ENCODE data around the gene SETD6.

- TF ChIP-seq EP300 (IDR thresholded peaks at IDR 0.05): no peak
- TF ChIP-seq POLR2A (IDR thresholded peaks at IDR 0.05): no peak
- TF ChIP-seq CTCF (IDR thresholded peaks at IDR 0.05): no peak
- no peak for TF ChIP-seq POLR2AphosphoS5 (IDR thresholded peaks at IDR 0.05)
Measured at GRCh38 chr16:58556678-58557077, 41.4 kb downstream of the SETD6 start.
